K562 (cell line): ENCODE measurements around the gene PCDH9. TPM values are rescaled to one million over a fixed set of nuclear protein-coding genes. Genes with fewer than 3 reads are reported as not detected.

ENCODE experiments used
- ATAC-seq: fragments of 200-7000 bp; cut with Tn5 transposase; 3 replicates; pipeline ENCODE4 v1.9.1; 2020; ENCODE audit warnings: moderate library complexity
- BruUV-seq: library from RNA; stranded (reverse); fragments of 400-500 nt; replicated peaks from 2 replicates; lab custom pipeline; 2021; lab: Mats Ljungman, UMichigan
- CTCF ChIA-PET: fragments of 300-600 bp; formaldehyde crosslinking; extraction: SDS; loops from one replicate; lab custom pipeline; 2021; ENCODE audit warnings: low intra/inter-chr PET ratio; lab: Yijun Ruan, JAX
- POLR2A ChIA-PET: fragments of 300-600, 350-650 bp; sonication (Branson Sonifier 250); formaldehyde crosslinking; extraction: SDS; loops from one replicate; lab custom pipeline; 2021; ENCODE audit warnings: antibody characterized with exemption, inconsistent platforms; lab: Yijun Ruan, JAX
- DNase-seq, 4 experiments: peaks; one replicate each; pipeline versions ENCODE4 v3.0.0 to v3.0.0-alpha.2; 2011 to 2018; ENCODE audit warnings: low spot score in 3 of 4, mixed read lengths in 3 of 4; ENCODE audit errors: extremely low read depth in 1 of 4
- FAIRE-seq: peaks from 2 replicates; lab custom pipeline; 2011; peaks lifted over from hg19 to GRCh38; lab: Jason Lieb, UNC
- H2AFZ ChIP-seq: 2 replicates; pipeline ENCODE4 v1.6.0; 2011; ENCODE audit warnings: low read depth, low read length, control low read depth, inconsistent platforms
- H3K27ac ChIP-seq: fragments of 200-600 bp; 3 replicates; pipeline ENCODE4 v1.8.0; 2011; ENCODE audit warnings: low read depth, mild to moderate bottlenecking, control low read depth, inconsistent platforms, low read length, moderate library complexity, mixed read lengths; ENCODE audit errors: extremely low read depth
- H3K27me3 ChIP-seq, 2 experiments: fragments of 300-600 bp in 1 of 2; 2 replicates in 1 of 2; 3 replicates in 1 of 2; pipeline versions ENCODE4 v1.6.0 to v1.8.0; 2011; ENCODE audit warnings: inconsistent platforms in 2 of 2, low read length in 2 of 2, mild to moderate bottlenecking in 1 of 2, mixed read lengths in 1 of 2, moderate library complexity in 1 of 2; ENCODE audit not compliant: control insufficient read depth in 2 of 2, insufficient read depth in 2 of 2
- H3K36me3 ChIP-seq: fragments of 300-600 bp; 3 replicates; pipeline ENCODE4 v1.8.0; 2011; ENCODE audit warnings: mild to moderate bottlenecking, low read length, inconsistent platforms; ENCODE audit not compliant: control insufficient read depth, insufficient read depth
- H3K4me1 ChIP-seq, 2 experiments: fragments of 200-600 bp in 1 of 2; replicated peaks in 1 of 2; 2 replicates in 1 of 2; 3 replicates in 1 of 2; pipeline versions ENCODE4 v1.5.1 to v1.8.0; 2011; ENCODE audit warnings: inconsistent platforms in 2 of 2, low read length in 2 of 2, mild to moderate bottlenecking in 1 of 2, mixed read lengths in 1 of 2, moderate library complexity in 1 of 2; ENCODE audit not compliant: control insufficient read depth in 2 of 2, insufficient read depth in 2 of 2
- H3K4me2 ChIP-seq: 2 replicates; pipeline ENCODE4 v1.6.1; 2011; ENCODE audit warnings: low read length, control low read depth, inconsistent platforms, mixed read lengths; ENCODE audit not compliant: insufficient read depth
- H3K4me3 ChIP-seq: fragments of 200-600 bp; sonication (generic), shearing (Covaris generic); 2 replicates; pipeline ENCODE4 v1.5.1; 2016; ENCODE audit warnings: control low read depth, inconsistent platforms
- H3K79me2 ChIP-seq: fragments of 200-600 bp; 3 replicates; pipeline ENCODE4 v1.8.0; 2011; ENCODE audit warnings: low read length, inconsistent platforms; ENCODE audit not compliant: control insufficient read depth, insufficient read depth
- H3K9ac ChIP-seq, 2 experiments: 2 replicates each; pipeline versions ENCODE4 v1.6.0 to v1.6.1; 2011; ENCODE audit warnings: low read depth in 2 of 2, low read length in 2 of 2, control low read depth in 1 of 2, inconsistent platforms in 1 of 2, mild to moderate bottlenecking in 1 of 2, mixed read lengths in 1 of 2; ENCODE audit not compliant: insufficient read depth in 1 of 2
- H3K9me1 ChIP-seq: one replicate; pipeline ENCODE4 v1.6.0; 2011; ENCODE audit warnings: inconsistent platforms, mild to moderate bottlenecking, low read length, moderate library complexity; ENCODE audit not compliant: control insufficient read depth, insufficient read depth
- H3K9me3 ChIP-seq: replicated peaks from 2 replicates; pipeline ENCODE4 v1.5.1; 2011; ENCODE audit warnings: low read depth, low read length, inconsistent platforms; ENCODE audit not compliant: control insufficient read depth, insufficient read depth
- H4K20me1 ChIP-seq: replicated peaks from 2 replicates; pipeline ENCODE4 v1.6.1; 2011; ENCODE audit warnings: low read length, inconsistent platforms, mixed read lengths; ENCODE audit not compliant: control insufficient read depth, insufficient read depth
- ARID4B ChIP-seq: sonication (generic); formaldehyde crosslinking; IDR thresholded peaks from 2 replicates; pipeline ENCODE4 v1.8.0; 2022; ENCODE audit warnings: mild to moderate bottlenecking, missing genetic modification reagents
- CREB5 ChIP-seq: fragments of 250-450 bp; sonication (Bioruptor Pico); IDR thresholded peaks from 2 replicates; pipeline ENCODE4 v1.5.0; 2020; ENCODE audit warnings: mild to moderate bottlenecking
- ESRRB ChIP-seq: fragments of 250-450 bp; sonication (Bioruptor Pico); IDR thresholded peaks from 2 replicates; pipeline ENCODE4 v1.5.0; 2020; ENCODE audit warnings: mild to moderate bottlenecking, moderate library complexity, borderline replicate concordance
- FOXM1 ChIP-seq, 2 experiments: fragments of 450-650 bp in 1 of 2; sonication (generic) in 1 of 2; formaldehyde crosslinking in 1 of 2; IDR thresholded peaks; 2 replicates each; pipeline versions ENCODE4 v1.6.1 to v1.9.0; 2017 to 2022; ENCODE audit warnings: low read depth in 2 of 2, mild to moderate bottlenecking in 2 of 2, missing genetic modification reagents in 1 of 2, moderate library complexity in 1 of 2
- HES1 ChIP-seq: fragments of 450-650 bp; IDR thresholded peaks from 2 replicates; pipeline ENCODE4 v1.6.1; 2016; ENCODE audit warnings: low read depth, mild to moderate bottlenecking, moderate library complexity
- PRDM10 ChIP-seq: fragments of 450-650 bp; IDR thresholded peaks from 2 replicates; pipeline ENCODE4 v1.6.1; 2018; ENCODE audit not compliant: partially characterized antibody
- THRB ChIP-seq: fragments of 450-650 bp; formaldehyde crosslinking; conservative IDR thresholded peaks from 2 replicates; pipeline ENCODE4 v1.4.0; 2022; ENCODE audit warnings: mild to moderate bottlenecking, missing genetic modification characterization
- ZNF274 ChIP-seq: IDR thresholded peaks from 2 replicates; pipeline ENCODE4 v1.6.1; 2011; ENCODE audit warnings: low read depth, mild to moderate bottlenecking, low read length, moderate library complexity, borderline replicate concordance
- ZNF707 ChIP-seq: fragments of 250-450 bp; sonication (Bioruptor Pico); conservative IDR thresholded peaks from 2 replicates; pipeline ENCODE4 v1.8.0; 2022; ENCODE audit warnings: inconsistent platforms, mild to moderate bottlenecking, moderate library complexity
- ZSCAN29 ChIP-seq: fragments of 450-650 bp; IDR thresholded peaks from 2 replicates; pipeline ENCODE4 v1.6.1; 2017
- WGBS: fragments of 100-300 bp; shearing (Covaris generic); methylation state at CpG from one replicate; pipeline ENCODE4 v1.1.6; 2016; ENCODE audit warnings: low coverage, mixed read lengths; ENCODE audit not compliant: insufficient coverage; ENCODE audit errors: missing lambda C conversion rate; 5-methylcytosine and 5-hydroxymethylcytosine counted together
- in situ Hi-C: fragments of 300-500 bp; cut with MboI; formaldehyde crosslinking; loops from 4 replicates; pipeline ENCODE4 v1.15.0; 2018; ENCODE audit warnings: inconsistent platforms, mixed read lengths
- intact Hi-C: fragments of 100-400 bp; cut with micrococcal nuclease; formaldehyde crosslinking; loops from 2 replicates; pipeline ENCODE4 v1.14.2; 2022
- polyA plus RNA-seq, 8 experiments: library from polyadenylated mRNA; depleted of rRNA in 4 of 8; stranded (reverse) in 5 of 8; unstranded in 3 of 8; fragments of >200 nt; fragmentation: Nextera tagmentation in 2 of 8; fragmentation: Illumina TruSeq in 1 of 8; extraction: Ambion mirVana in 2 of 8; extraction: Trizol in 1 of 8; gene quantifications; 2 replicates each; pipeline versions ENCODE4 v1.2.1 to v1.2.3, GENCODE V29; 2011 to 2014; ENCODE audit warnings: inconsistent platforms in 1 of 8, missing spikeins in 1 of 8
- total RNA-seq, 7 experiments: library from RNA; depleted of rRNA in 6 of 7; stranded (reverse); fragments of >200 nt in 6 of 7; fragmentation: Illumina TruSeq in 2 of 7; extraction: Trizol in 2 of 7; gene quantifications; 2 replicates each; pipeline versions ENCODE4 v1.2.1 to v1.2.3, GENCODE V29; 2011 to 2021; ENCODE audit warnings: low replicate concordance in 1 of 7

PCDH9 gene
- total and polyA plus RNA-seq, 9 of the 15 experiments (the other 6 are each of a cell fraction or from before 2014, with no cell fraction given) = 1.1 to 6.7 (median 4.9) TPM

GRCh38 chr13:67131393-67131792 is 98.7 kb downstream of the PCDH9 start:
- Histone ChIP-seq H3K36me3 (no peaks in the 10 kb centered on the region), H3K79me2 (no peaks in the 10 kb centered on the region), H3K9me1 (no peaks in the 10 kb centered on the region), H3K9ac (no peak overlapping the region), H2AFZ (peak overlapping the region; percentile 47; the same call in 1 of the 2 replicates), H3K27ac (no peak overlapping the region; the same call in 2 of the 3 replicates), H3K4me3 (no peak overlapping the region), H3K4me1 (peaks cover 0 to 13% of the 10 kb centered on the region in 2 experiments; a peak in 2 of 5 replicates), H3K9me3 (no peaks in the 10 kb centered on the region), H3K27me3 (no peaks in the 10 kb centered on the region), H3K4me2 (no peak overlapping the region), H4K20me1 (no peaks in the 10 kb centered on the region)
- ChIA-PET CTCF (no interaction called here), POLR2A (no interaction called here)
- FAIRE-seq (no peak), DNase-seq (no peak), ATAC-seq (no peak)
- in situ Hi-C loops (no loop called here), intact Hi-C loops (no loop called here)
- 19% methylated on average over 1 of the region's 1 CpG for WGBS
- no TSS peak for BruUV-seq
- TF ChIP-seq PRDM10 (no peak), ZNF274 (no peak), HES1 (no peak), FOXM1 (IDR thresholded peaks at IDR 0.05; ENCODE audit: low read depth) (no peak), FOXM1 (CRISPR knock-in tag; IDR thresholded peaks at IDR 0.05; ENCODE audit: low read depth) (no peak), ZSCAN29 (no peak), THRB (CRISPR knock-in tag) (no peak), ARID4B (no peak), ZNF707 (CRISPR knock-in tag) (no peak), CREB5 (no peak), ESRRB (CRISPR knock-in tag) (no peak)
